DMS153 treated with DMSO at 0.1 percent for 48 hours (cell line): ENCODE data around the gene ALDH1L1.

ENCODE experiments used
- DNase-seq: peaks from one replicate; lab custom pipeline; 2025; ENCODE audit not compliant: unreplicated experiment; lab: John Stamatoyannopoulos, UW

ALDH1L1 gene

GRCh38 chr3:126180477-126181397 lies at the start of gene ALDH1L1:
ALDH1L1 (minus strand) TSS chr3:126180586; CDS start chr3:126160979, 19,607 bp downstream.
- no peak for DNase-seq

- no peak for DNase-seq
These were observed 46.0 kb upstream of the ALDH1L1 start for GRCh38 chr3:126226374-126226773.

- no peak for DNase-seq
These were observed 36.0 kb upstream of the ALDH1L1 start for GRCh38 chr3:126216416-126216815.

- DNase-seq: no peak
These were observed 33.1 kb upstream of the ALDH1L1 start for GRCh38 chr3:126213379-126214028.

- peak; percentile 23 for DNase-seq
These were observed 32.4 kb upstream of the ALDH1L1 start for GRCh38 chr3:126212620-126213378.

- no peak for DNase-seq
These were observed 31.8 kb upstream of the ALDH1L1 start for GRCh38 chr3:126212250-126212619.

GRCh38 chr3:126211569-126211968 lies 31.2 kb upstream of the ALDH1L1 start:
- DNase-seq: no peak

- no peak for DNase-seq
These were observed 30.2 kb upstream of the ALDH1L1 start for GRCh38 chr3:126210606-126211005.

GRCh38 chr3:126209741-126210140 lies 29.4 kb upstream of the ALDH1L1 start:
- no peak for DNase-seq

GRCh38 chr3:126208606-126209256 lies 28.3 kb upstream of the ALDH1L1 start:
- DNase-seq: peak; percentile 83

GRCh38 chr3:126208182-126208581 lies 27.8 kb upstream of the ALDH1L1 start:
- DNase-seq: no peak

GRCh38 chr3:126207166-126207565 lies 26.8 kb upstream of the ALDH1L1 start:
- no peak for DNase-seq

- DNase-seq: no peak
These were observed 25.6 kb upstream of the ALDH1L1 start for GRCh38 chr3:126205717-126206655.

- no peak for DNase-seq
These were observed 22.3 kb upstream of the ALDH1L1 start for GRCh38 chr3:126202680-126203079.

GRCh38 chr3:126202276-126202675 lies 21.9 kb upstream of the ALDH1L1 start:
- DNase-seq: no peak

GRCh38 chr3:126201168-126201567 lies 20.8 kb upstream of the ALDH1L1 start:
- DNase-seq: no peak

- DNase-seq: no peak
These were observed 20.1 kb upstream of the ALDH1L1 start for GRCh38 chr3:126200534-126200933.

GRCh38 chr3:126199256-126199655 lies 18.9 kb upstream of the ALDH1L1 start:
- no peak for DNase-seq

- peak; percentile 5 for DNase-seq
These were observed 17.6 kb upstream of the ALDH1L1 start for GRCh38 chr3:126197854-126198584.
